Heart left ventricle (tissue), 16 donors: ENCODE data around the gene RBBP8. TPM values are rescaled to one million over a fixed set of nuclear protein-coding genes. Genes with fewer than 3 reads are reported as not detected.

Source experiments
- ATAC-seq, 4 donors: fragments of 200-7000 bp; cut with Tn5 transposase; one replicate each; pipeline ENCODE4 v1.9.1; 2020 to 2022; ENCODE audit warnings: moderate library complexity in 4 of 4, mild to moderate bottlenecking in 3 of 4, moderate number of reproducible peaks in 1 of 4
- DNase-seq, 5 donors: peaks; one replicate each; pipeline ENCODE4 v3.0.0-alpha.2; 2020
- H3K27ac ChIP-seq, 12 donors: fragments of 200-600 bp; sonication (generic) in 4 of 12; one replicate each; pipeline versions ENCODE4 v1.5.0 to v1.8.0; 2016 to 2022; ENCODE audit warnings: mild to moderate bottlenecking in 2 of 12
- H3K27me3 ChIP-seq, 9 donors: fragments of 200-600 bp; sonication (generic) in 2 of 9; one replicate each; pipeline versions ENCODE4 v1.5.1 to v1.8.0; 2016 to 2022; ENCODE audit warnings: mild to moderate bottlenecking in 3 of 9
- H3K36me3 ChIP-seq, 9 donors: fragments of 200-600 bp; sonication (generic) in 2 of 9; one replicate each; pipeline versions ENCODE4 v1.5.0 to v1.8.0; 2018 to 2022; ENCODE audit warnings: mild to moderate bottlenecking in 2 of 9
- H3K4me1 ChIP-seq, 12 donors: fragments of 200-600 bp; sonication (generic) in 4 of 12; one replicate each; pipeline versions ENCODE4 v1.5.0 to v1.8.0; 2016 to 2022; ENCODE audit warnings: mild to moderate bottlenecking in 3 of 12
- H3K4me3 ChIP-seq, 12 donors: fragments of 200-600 bp; sonication (generic) in 4 of 12; one replicate each; pipeline versions ENCODE4 v1.5.0 to v1.8.0; 2017 to 2022; ENCODE audit warnings: mild to moderate bottlenecking in 9 of 12, moderate library complexity in 4 of 12
- H3K9me3 ChIP-seq, 12 donors: fragments of 200-600 bp; sonication (generic) in 4 of 12; one replicate each; pipeline versions ENCODE4 v1.5.0 to v1.8.0; 2016 to 2022; ENCODE audit warnings: mild to moderate bottlenecking in 1 of 12
- CTCF ChIP-seq, 12 donors: fragments of 200-600 bp; sonication (generic) in 4 of 12; IDR thresholded peaks; one replicate each; pipeline versions ENCODE4 v1.5.0 to v1.8.0; 2018 to 2022; ENCODE audit warnings: antibody characterized with exemption in 12 of 12, mild to moderate bottlenecking in 5 of 12
- POLR2A ChIP-seq, 2 donors: fragments of 450-650 bp; IDR thresholded peaks; one replicate each; pipeline ENCODE4 v1.6.1; 2017; ENCODE audit warnings: antibody characterized with exemption in 2 of 2, mild to moderate bottlenecking in 2 of 2, moderate library complexity in 2 of 2
- WGBS, 4 donors: extraction: QIAGEN DNeasy Blood & Tissue Kit in 2 of 4; methylation state at CpG; one replicate each; pipeline versions ENCODE4 v1.1.5 to v1.1.7; 2013 to 2018; 5-methylcytosine and 5-hydroxymethylcytosine counted together
- intact Hi-C, 10 donors: fragments of 100-400 bp; cut with DNase I; formaldehyde crosslinking; loops; one replicate each; pipeline versions ENCODE4 v1.11.1 to v1.14.2; 2022
- polyA plus RNA-seq, 2 donors: library from polyadenylated mRNA; stranded (reverse); fragments of 200-250 nt; gene quantifications; one replicate each; pipeline ENCODE4 v1.2.3, GENCODE V29; 2013
- total RNA-seq, 9 donors: library from RNA; depleted of rRNA in 2 of 9; stranded (reverse); fragments of >200 nt in 2 of 9; fragmentation: NEBNext Ultra II Directional in 3 of 9; extraction: Animal tissue kit (Norgen Biotek cat#: 25700) in 3 of 9; gene quantifications; one replicate each; pipeline versions ENCODE4 v1.1.0 to v1.2.4, GENCODE V29; 2016 to 2023
- donor health status: ischemic (EF 13 %, LVEDD 7.1; RV severe dilation, severe dysfunction).
- donor health status: healthy with polysubstance abuse.
- donor health status: DM: no; HTN: yes; CAD: no.
- donor health status: DM: no; HTN: no; CAD: no.
- donor health status: ischemic (EF 25% LVEDD 6.9; RV normal size, moderate dysfunction).
- donor health status: ischemic (EF 25% LVEDD 5.7; RV mildly dilated, moderate dysfunction).
- donor health status: healthy.
- donor health status: DM: yes; HTN: yes; CAD: no.
- donor health status: ischemic (EF 35%, LVEDD 5.7; RV mildly dilated, moderate dysfunction).
- donor health status: nonischemic (EF 11% LVEDD 7.7; RV severe dilation, severe dysfunction).
- donor health status: DM: yes; HTN: yes; CAD: no.
- donor health status: PGD.
- donor health status: ischemic (EF 29% LVEDD 5.4; RV normal size, mild dysfunction).
- donor health status: nonischemic (EF 23%, LVEDD 6.1; RV moderate dilation, normal function).

RBBP8 gene
- total and polyA plus RNA-seq, 11 donors = 5.1 to 12.2 (median 8.8) TPM

- intact Hi-C loops = loop anchor here in 2 of 10 donors (10.0 kb wide), 2 partner anchors 354 to 384 kb away; no protein-coding TSS in a partner anchor
- peaks cover 0 to 40% (median 14%) of the 10 kb centered on the region in 9 donors for H3K36me3 ChIP-seq
- peak overlapping the region in 1 of 12 donors; percentile 10 for H3K4me3 ChIP-seq
- DNase-seq = no peak
- WGBS, 4 donors = 75 to 80% (median 78%) methylated on average over 5 of the region's 5 CpGs
- no peak for TF ChIP-seq CTCF (IDR thresholded peaks at IDR 0.05)
- TF ChIP-seq POLR2A (IDR thresholded peaks at IDR 0.05) = no peak
- no peak for ATAC-seq
- H3K27ac ChIP-seq = no peak overlapping the region
- no peaks in the 10 kb centered on the region for H3K27me3 ChIP-seq
- H3K9me3 ChIP-seq = no peaks in the 10 kb centered on the region
- peaks cover 0 to 12% (median 0%) of the 10 kb centered on the region in 12 donors for H3K4me1 ChIP-seq
Measured at GRCh38 chr18:23020555-23021294, 87.6 kb downstream of the RBBP8 start.

- H3K27me3 ChIP-seq = no peaks in the 10 kb centered on the region
- peaks cover 0 to 49% (median 18%) of the 10 kb centered on the region in 9 donors for H3K36me3 ChIP-seq
- H3K4me1 ChIP-seq = peaks cover 0 to 12% (median 0%) of the 10 kb centered on the region in 12 donors
- DNase-seq (no peak), ATAC-seq (no peak)
- no peak for TF ChIP-seq CTCF (IDR thresholded peaks at IDR 0.05)
- no peak for TF ChIP-seq POLR2A (IDR thresholded peaks at IDR 0.05)
- H3K4me3 ChIP-seq = no peak overlapping the region
- intact Hi-C loops = loop anchor here in 2 of 10 donors (10.0 kb wide), 2 partner anchors 353 to 383 kb away; no protein-coding TSS in a partner anchor
- H3K27ac ChIP-seq = no peak overlapping the region
- WGBS, 4 donors = 97 to 98% (median 97%) methylated on average over 2 of the region's 2 CpGs
- no peaks in the 10 kb centered on the region for H3K9me3 ChIP-seq
Measured at GRCh38 chr18:23021623-23022022, 88.5 kb downstream of the RBBP8 start.

GRCh38 chr18:23032030-23032582 lies 99.0 kb downstream of the RBBP8 start:
- TF ChIP-seq POLR2A (IDR thresholded peaks at IDR 0.05) (no peak), CTCF (IDR thresholded peaks at IDR 0.05) (no peak)
- DNase-seq (no peak), ATAC-seq (no peak)
- peaks cover 0 to 9% (median 0%) of the 10 kb centered on the region in 9 donors for H3K36me3 ChIP-seq
- intact Hi-C loops = loop anchor here in 9 of 10 donors (5.0 to 10.0 kb wide), 8 partner anchors 100 to 383 kb away; no protein-coding TSS in a partner anchor
- no peaks in the 10 kb centered on the region for H3K9me3 ChIP-seq
- 91 to 98% (median 93%) methylated on average over 4 of the region's 4 CpGs for WGBS, 4 donors
- no peak overlapping the region for H3K4me3 ChIP-seq
- no peak overlapping the region for H3K27ac ChIP-seq
- no peaks in the 10 kb centered on the region for H3K4me1 ChIP-seq
- H3K27me3 ChIP-seq = no peaks in the 10 kb centered on the region

- Histone ChIP-seq H3K36me3 (peaks cover 0 to 3% (median 0%) of the 10 kb centered on the region in 9 donors), H3K27ac (no peak overlapping the region), H3K4me1 (no peaks in the 10 kb centered on the region), H3K9me3 (no peaks in the 10 kb centered on the region), H3K4me3 (no peak overlapping the region), H3K27me3 (no peaks in the 10 kb centered on the region)
- DNase-seq (no peak), ATAC-seq (no peak)
- intact Hi-C loops = loop anchor here in 9 of 10 donors (5.0 to 10.0 kb wide), 8 partner anchors 99 to 382 kb away; no protein-coding TSS in a partner anchor
- TF ChIP-seq POLR2A (IDR thresholded peaks at IDR 0.05) = no peak
- no peak for TF ChIP-seq CTCF (IDR thresholded peaks at IDR 0.05)
- 87 to 93% (median 92%) methylated on average over 5 of the region's 5 CpGs for WGBS, 4 donors
Measured at GRCh38 chr18:23033056-23033455, 99.9 kb downstream of the RBBP8 start.
